Neuronal stem cell (in vitro differentiated cells): ENCODE results near the gene TPCN2.
A peak's percentile ranks its signal among the peaks of the same experiment; 100 is the strongest.

Source experiments
- DNase-seq: peaks from one replicate; pipeline ENCODE4 v3.0.0-alpha.2; 2013; ENCODE audit warnings: low spot score
- H2AFZ ChIP-seq: one replicate; pipeline ENCODE4 v1.6.1; 2013; ENCODE audit warnings: mild to moderate bottlenecking, low read length, inconsistent platforms
- H2AK5ac ChIP-seq: 2 replicates; pipeline ENCODE4 v1.6.1; 2013; ENCODE audit warnings: low read depth, mild to moderate bottlenecking, inconsistent platforms, low read length, moderate library complexity, mixed read lengths
- H2BK120ac ChIP-seq: 2 replicates; pipeline ENCODE4 v1.6.1; 2013; ENCODE audit warnings: low read depth, mild to moderate bottlenecking, inconsistent platforms, low read length, moderate library complexity, mixed read lengths
- H2BK12ac ChIP-seq: one replicate; pipeline ENCODE4 v1.6.1; 2013; ENCODE audit warnings: low read length, inconsistent platforms
- H2BK15ac ChIP-seq: 2 replicates; pipeline ENCODE4 v1.6.1; 2013; ENCODE audit warnings: mild to moderate bottlenecking, low read length, inconsistent platforms, mixed read lengths
- H2BK5ac ChIP-seq: one replicate; pipeline ENCODE4 v1.6.1; 2013; ENCODE audit warnings: inconsistent platforms, mild to moderate bottlenecking, low read length, moderate library complexity
- H3K14ac ChIP-seq: one replicate; pipeline ENCODE4 v1.6.1; 2013; ENCODE audit warnings: low read length, inconsistent platforms
- H3K18ac ChIP-seq: 2 replicates; pipeline ENCODE4 v1.6.1; 2013; ENCODE audit warnings: low read length, inconsistent platforms
- H3K23ac ChIP-seq: 2 replicates; pipeline ENCODE4 v1.6.1; 2013; ENCODE audit warnings: low read depth, mild to moderate bottlenecking, mixed read lengths, low read length, inconsistent platforms; ENCODE audit not compliant: poor library complexity
- H3K27ac ChIP-seq: replicated peaks from 3 replicates; pipeline ENCODE4 v1.5.1; 2013; ENCODE audit warnings: low read length, inconsistent platforms
- H3K27me3 ChIP-seq, 3 experiments: 2 replicates each; pipeline ENCODE4 v1.6.1; 2013; ENCODE audit warnings: low read length in 3 of 3, mild to moderate bottlenecking in 2 of 3, inconsistent platforms in 1 of 3, low read depth in 1 of 3, mixed read lengths in 1 of 3, moderate library complexity in 1 of 3; ENCODE audit not compliant: control insufficient read depth in 3 of 3, insufficient read depth in 3 of 3
- H3K36me3 ChIP-seq, 2 donors: replicated peaks in 1 of 2; 2 replicates each; pipeline ENCODE4 v1.6.1; 2013; ENCODE audit warnings: low read length in 2 of 2; ENCODE audit not compliant: control insufficient read depth in 2 of 2, insufficient read depth in 2 of 2
- H3K4ac ChIP-seq: 2 replicates; pipeline ENCODE4 v1.6.1; 2013; ENCODE audit warnings: inconsistent platforms, mild to moderate bottlenecking, low read length, moderate library complexity
- H3K4me1 ChIP-seq, 2 donors: 1 replicate in 1 of 2; 2 replicates in 1 of 2; pipeline ENCODE4 v1.6.1; 2013; ENCODE audit warnings: low read length in 2 of 2, low read depth in 1 of 2; ENCODE audit not compliant: control insufficient read depth in 2 of 2, insufficient read depth in 1 of 2
- H3K4me2 ChIP-seq: one replicate; pipeline ENCODE4 v1.6.1; 2013; ENCODE audit warnings: mild to moderate bottlenecking, low read length, inconsistent platforms; ENCODE audit not compliant: insufficient read depth, poor library complexity, severe bottlenecking
- H3K4me3 ChIP-seq, 2 donors: 2 replicates each; pipeline ENCODE4 v1.5.1; 2013; ENCODE audit warnings: low read length in 2 of 2, mild to moderate bottlenecking in 2 of 2, inconsistent platforms in 1 of 2, moderate library complexity in 1 of 2
- H3K79me1 ChIP-seq: one replicate; pipeline ENCODE4 v1.6.1; 2013; ENCODE audit warnings: low read depth, mild to moderate bottlenecking, inconsistent platforms, low read length, moderate library complexity
- H3K9ac ChIP-seq: one replicate; pipeline ENCODE4 v1.6.1; 2013; ENCODE audit warnings: mild to moderate bottlenecking, low read depth, low read length, inconsistent platforms; ENCODE audit not compliant: poor library complexity
- H3K9me3 ChIP-seq, 2 donors: replicated peaks in 1 of 2; 2 replicates each; pipeline versions ENCODE3 to v1.6.1; 2013; ENCODE audit warnings: low read length in 2 of 2, mild to moderate bottlenecking in 2 of 2, inconsistent platforms in 1 of 2, low read depth in 1 of 2, mixed read lengths in 1 of 2, moderate library complexity in 1 of 2; ENCODE audit not compliant: control insufficient read depth in 2 of 2, insufficient read depth in 1 of 2
- H4K8ac ChIP-seq: one replicate; pipeline ENCODE4 v1.6.1; 2013; ENCODE audit warnings: low read depth, mild to moderate bottlenecking, inconsistent platforms, low read length, moderate library complexity
- H4K91ac ChIP-seq: one replicate; pipeline ENCODE4 v1.6.1; 2013; ENCODE audit warnings: low read length, low read depth, mild to moderate bottlenecking, inconsistent platforms; ENCODE audit not compliant: poor library complexity
- WGBS, 2 donors: extraction: QIAGEN DNeasy Blood & Tissue Kit; methylation state at CpG; one replicate each; pipeline ENCODE4 v1.1.7; 2013; ENCODE audit warnings: missing lambda C conversion rate in 2 of 2, mixed read lengths in 1 of 2; ENCODE audit not compliant: insufficient read length in 2 of 2, insufficient replicate concordance in 1 of 2; ENCODE audit errors: extremely low coverage in 2 of 2; 5-methylcytosine and 5-hydroxymethylcytosine counted together

The TPCN2 gene

GRCh38 chr11:69156235-69156639 is 107.5 kb downstream of the TPCN2 start:
- peak overlapping the region; percentile 56 for H3K23ac ChIP-seq
- DNase-seq = no peak
- no peak overlapping the region for H3K9ac ChIP-seq
- H3K4me1 ChIP-seq = peaks cover 19 to 27% of the 10 kb centered on the region in 2 donors
- H2BK12ac ChIP-seq = peak overlapping the region; percentile 79
- H3K36me3 ChIP-seq = no peaks in the 10 kb centered on the region
- H3K18ac ChIP-seq = peak overlapping the region; percentile 99
- H2BK120ac ChIP-seq = peak overlapping the region; percentile 56
- H4K8ac ChIP-seq = no peak overlapping the region
- H2AFZ ChIP-seq = peak overlapping the region; percentile 99
- H4K91ac ChIP-seq = no peak overlapping the region
- H3K14ac ChIP-seq = no peak overlapping the region
- H2BK15ac ChIP-seq = peak overlapping the region; percentile 99
- H3K4ac ChIP-seq = peak overlapping the region; percentile 96
- H3K79me1 ChIP-seq = no peaks in the 10 kb centered on the region
- H3K27ac ChIP-seq = peak overlapping the region; percentile 83
- H3K4me3 ChIP-seq = no peak overlapping the region
- no peak overlapping the region for H3K4me2 ChIP-seq
- H2AK5ac ChIP-seq = peak overlapping the region; percentile 99
- peaks cover 0 to 4% of the 10 kb centered on the region in 2 donors for H3K9me3 ChIP-seq
- peaks cover 0 to 13% (median 0%) of the 10 kb centered on the region in 3 experiments for H3K27me3 ChIP-seq
- WGBS, 2 donors = no CpG with 5 or more reads among the region's 13 CpGs
- peak overlapping the region; percentile 85 for H2BK5ac ChIP-seq

GRCh38 chr11:69156673-69157155 is 108.0 kb downstream of the TPCN2 start:
- Histone ChIP-seq H3K4me1 (peaks cover 19 to 26% of the 10 kb centered on the region in 2 donors), H3K27ac (peak overlapping the region; percentile 83), H3K79me1 (no peaks in the 10 kb centered on the region), H2AFZ (peak overlapping the region; percentile 99), H2BK12ac (peak overlapping the region; percentile 79), H3K18ac (peak overlapping the region; percentile 99), H2BK5ac (peak overlapping the region; percentile 85), H3K4me3 (no peak overlapping the region), H2BK15ac (peak overlapping the region; percentile 99), H3K14ac (peak overlapping the region; percentile 56), H2AK5ac (peak overlapping the region; percentile 99), H2BK120ac (peak overlapping the region; percentile 56), H3K36me3 (no peaks in the 10 kb centered on the region), H3K9ac (peak overlapping the region; percentile 68), H3K27me3 (peaks cover 0 to 13% (median 0%) of the 10 kb centered on the region in 3 experiments), H4K91ac (peak overlapping the region; percentile 44), H3K9me3 (peaks cover 0 to 4% of the 10 kb centered on the region in 2 donors), H4K8ac (no peak overlapping the region), H3K23ac (peak overlapping the region; percentile 47), H3K4me2 (no peak overlapping the region), H3K4ac (peak overlapping the region; percentile 96)
- no CpG with 5 or more reads among the region's 15 CpGs for WGBS, 2 donors
- DNase-seq = no peak

- peaks cover 19 to 24% of the 10 kb centered on the region in 2 donors for H3K4me1 ChIP-seq
- H2BK5ac ChIP-seq = peak overlapping the region; percentile 95
- no peaks in the 10 kb centered on the region for H3K79me1 ChIP-seq
- H3K4me2 ChIP-seq = peak overlapping the region; percentile 45
- H3K14ac ChIP-seq = peak overlapping the region; percentile 98
- H3K18ac ChIP-seq = peak overlapping the region; percentile 100
- peak overlapping the region; percentile 88 for H4K8ac ChIP-seq
- peak overlapping the region; percentile 83 for H3K27ac ChIP-seq
- H3K36me3 ChIP-seq = no peaks in the 10 kb centered on the region
- peak overlapping the region; percentile 93 for H2BK12ac ChIP-seq
- H3K23ac ChIP-seq = peak overlapping the region; percentile 89
- H3K9me3 ChIP-seq = peaks cover 0 to 4% of the 10 kb centered on the region in 2 donors
- peak overlapping the region; percentile 96 for H3K4ac ChIP-seq
- no CpG with 5 or more reads among the region's 44 CpGs for WGBS, 2 donors
- no peak overlapping the region for H3K4me3 ChIP-seq
- peak overlapping the region; percentile 99 for H2AK5ac ChIP-seq
- peak overlapping the region; percentile 99 for H2BK15ac ChIP-seq
- peaks cover 0 to 10% (median 0%) of the 10 kb centered on the region in 3 experiments for H3K27me3 ChIP-seq
- peak overlapping the region; percentile 97 for H2BK120ac ChIP-seq
- peak overlapping the region; percentile 99 for H2AFZ ChIP-seq
- H4K91ac ChIP-seq = peak overlapping the region; percentile 94
- DNase-seq = peak; percentile 75
- peak overlapping the region; percentile 82 for H3K9ac ChIP-seq
These were observed 108.6 kb downstream of the TPCN2 start for GRCh38 chr11:69157156-69157821.

GRCh38 chr11:69157822-69158231 is 109.1 kb downstream of the TPCN2 start:
- H3K4me3 ChIP-seq = no peak overlapping the region
- H3K14ac ChIP-seq = peak overlapping the region; percentile 98
- H3K4ac ChIP-seq = peak overlapping the region; percentile 93
- peak overlapping the region; percentile 82 for H3K9ac ChIP-seq
- H2AFZ ChIP-seq = peak overlapping the region; percentile 99
- H2BK120ac ChIP-seq = peak overlapping the region; percentile 97
- H4K8ac ChIP-seq = peak overlapping the region; percentile 88
- no peaks in the 10 kb centered on the region for H3K79me1 ChIP-seq
- H2BK5ac ChIP-seq = peak overlapping the region; percentile 95
- peaks cover 0 to 4% (median 0%) of the 10 kb centered on the region in 3 experiments for H3K27me3 ChIP-seq
- peak overlapping the region; percentile 96 for H2BK15ac ChIP-seq
- H3K9me3 ChIP-seq = peaks cover 0 to 4% of the 10 kb centered on the region in 2 donors
- peaks cover 16 to 21% of the 10 kb centered on the region in 2 donors for H3K4me1 ChIP-seq
- WGBS, 2 donors = no CpG with 5 or more reads among the region's 15 CpGs
- H2AK5ac ChIP-seq = peak overlapping the region; percentile 98
- H3K4me2 ChIP-seq = peak overlapping the region; percentile 45
- H3K36me3 ChIP-seq = no peaks in the 10 kb centered on the region
- H3K23ac ChIP-seq = peak overlapping the region; percentile 89
- H2BK12ac ChIP-seq = peak overlapping the region; percentile 93
- DNase-seq = no peak
- peak overlapping the region; percentile 74 for H3K27ac ChIP-seq
- peak overlapping the region; percentile 94 for H4K91ac ChIP-seq
- H3K18ac ChIP-seq = peak overlapping the region; percentile 100
